Measurements from ENCODE around the gene ZCCHC7. TPM values are rescaled to one million over a fixed set of nuclear protein-coding genes. Genes with fewer than 3 reads are reported as not detected.
A peak's percentile ranks its signal among the peaks of the same experiment; 100 is the strongest.

ZCCHC7 gene
- total and polyA plus RNA-seq, 2 experiments from 2014 or later: 29.8 to 38.8 TPM

- Histone ChIP-seq H2AFZ (no peak overlapping the region), H3K79me2 (replicated peaks; ENCODE audit: insufficient read depth) (no peaks in the 10 kb centered on the region), H3K4me3 (no peak overlapping the region), H3K9me2 (ENCODE audit: insufficient read depth) (no peaks in the 10 kb centered on the region), H4K20me1 (replicated peaks; ENCODE audit: insufficient read depth) (no peaks in the 10 kb centered on the region), H3K4me1 (ENCODE audit: insufficient read depth) (no peaks in the 10 kb centered on the region), H3K36me3 (ENCODE audit: insufficient read depth) (no peaks in the 10 kb centered on the region), H3F3A (replicated peaks; ENCODE audit: low read depth) (no peaks in the 10 kb centered on the region), H3K27me3 (ENCODE audit: insufficient read depth) (no peaks in the 10 kb centered on the region), H3K27ac (ENCODE audit: low read depth) (no peak overlapping the region), H3K4me2 (no peak overlapping the region)
- ATAC-seq: no peak
- H3K4me1 Mint-ChIP-seq: peaks cover 6% of the 10 kb centered on the region; the same call in 1 of the 3 replicates
- TF ChIP-seq EZH2 (IDR thresholded peaks at IDR 0.05; ENCODE audit: low read depth, unreplicated experiment): no peak
- TF ChIP-seq CREB1 (CRISPR knock-in tag; IDR thresholded peaks at IDR 0.05; ENCODE audit: low read depth): no peak
- TF ChIP-seq ETS1 (IDR thresholded peaks at IDR 0.05): no peak
- TF ChIP-seq EZH2phosphoT487 (IDR thresholded peaks at IDR 0.05; ENCODE audit: unreplicated experiment): no peak
- TF ChIP-seq POLR2AphosphoS5 (IDR thresholded peaks at IDR 0.05; ENCODE audit: low read depth): no peak
- H3K4me3 Mint-ChIP-seq: no peak overlapping the region
- no peak overlapping the region for H3K27ac Mint-ChIP-seq
- H3K9me3 Mint-ChIP-seq: no peaks in the 10 kb centered on the region
- DNase-seq (ENCODE audit: low spot score): no peak
- H3K36me3 Mint-ChIP-seq (ENCODE audit: low read depth): no peaks in the 10 kb centered on the region
- H3K27me3 Mint-ChIP-seq (ENCODE audit: insufficient read depth, low read depth, poor library complexity): peaks cover 3% of the 10 kb centered on the region
These were observed 266.6 kb downstream of the ZCCHC7 start for GRCh38 chr9:37386988-37387387.

GRCh38 chr9:37390759-37391158, 270.4 kb downstream of the ZCCHC7 start:
- no peak overlapping the region for H3K27ac ChIP-seq (ENCODE audit: low read depth)
- Mint-ChIP-seq H3K4me3 (no peak overlapping the region), H3K4me1 (peaks cover 3% of the 10 kb centered on the region; the same call in 1 of the 3 replicates), H3K36me3 (ENCODE audit: low read depth) (no peaks in the 10 kb centered on the region), H3K27me3 (ENCODE audit: insufficient read depth, low read depth, poor library complexity) (peaks cover 3% of the 10 kb centered on the region), H3K27ac (no peak overlapping the region), H3K9me3 (no peaks in the 10 kb centered on the region)
- H3K27me3 ChIP-seq (ENCODE audit: insufficient read depth): no peaks in the 10 kb centered on the region
- no peak overlapping the region for H3K4me2 ChIP-seq
- no peaks in the 10 kb centered on the region for H4K20me1 ChIP-seq (replicated peaks; ENCODE audit: insufficient read depth)
- TF ChIP-seq ZNF462 (CRISPR knock-in tag; IDR thresholded peaks at IDR 0.05) (no peak), CTCF (conservative IDR thresholded peaks at IDR 0.05; ENCODE audit: low read depth in 2 of 2) (peak; percentile 82 to 88)
- DNase-seq (ENCODE audit: low spot score): peak; percentile 90
- no peak overlapping the region for H3K4me3 ChIP-seq
- no peaks in the 10 kb centered on the region for H3F3A ChIP-seq (replicated peaks; ENCODE audit: low read depth)
- H2AFZ ChIP-seq: no peak overlapping the region
- peak; percentile 84 for ATAC-seq
- no peaks in the 10 kb centered on the region for H3K9me2 ChIP-seq (ENCODE audit: insufficient read depth)
- H3K79me2 ChIP-seq (replicated peaks; ENCODE audit: insufficient read depth): no peaks in the 10 kb centered on the region
- no peaks in the 10 kb centered on the region for H3K4me1 ChIP-seq (ENCODE audit: insufficient read depth)
- no peaks in the 10 kb centered on the region for H3K36me3 ChIP-seq (ENCODE audit: insufficient read depth)
